ENCODE measurements around the gene USF1.
"Not testable (repeated sequence)": the region's sequence is repeated elsewhere in the genome, so short reads cannot be mapped to it uniquely, and the experiment has no call there.

USF1 gene

GRCh38 chr1:161054805-161055204, 9.0 kb upstream of the USF1 start:
- DNase-seq: no peak
- intact Hi-C loops (cut with DNase I): no loop called here

GRCh38 chr1:161054232-161054631, 8.5 kb upstream of the USF1 start:
- intact Hi-C loops (cut with DNase I): no loop called here
- DNase-seq: no peak

GRCh38 chr1:161052899-161053298, 7.1 kb upstream of the USF1 start:
- DNase-seq: no peak
- intact Hi-C loops (cut with DNase I): no loop called here

- no peak for DNase-seq
- intact Hi-C loops (cut with DNase I): no loop called here
Measured at GRCh38 chr1:161051219-161051618, 5.4 kb upstream of the USF1 start.

GRCh38 chr1:161048949-161049722, 3.4 kb upstream of the USF1 start:
- intact Hi-C loops (cut with DNase I): loop anchor here (5.0 kb wide), 1 partner anchor 83 kb away; the partner anchor contains the start of gene DEDD
- no peak for DNase-seq

GRCh38 chr1:161047436-161048420, 2.0 kb upstream of the USF1 start:
- intact Hi-C loops (cut with DNase I): loop anchor here (5.0 kb wide), 1 partner anchor 85 kb away; the partner anchor contains the start of gene DEDD
- DNase-seq: no peak

- DNase-seq: no peak
- intact Hi-C loops (cut with DNase I): loop anchor here (5.0 kb wide), 1 partner anchor 86 kb away; the partner anchor contains the start of gene DEDD
Measured at GRCh38 chr1:161046605-161047228, 940 bp upstream of the USF1 start.

GRCh38 chr1:161044908-161045735, 655 bp downstream of the USF1 start:
- peak; percentile 28 to 81 (median 62) for DNase-seq
- intact Hi-C loops (cut with DNase I): loop anchor here (2.0 to 5.0 kb wide), 2 partner anchors 52 to 87 kb away; partner anchors contain the start of gene DEDD

- DNase-seq: no peak
- intact Hi-C loops (cut with DNase I): loop anchor here (2.0 kb wide), 1 partner anchor 52 kb away; no protein-coding TSS in a partner anchor
Measured at GRCh38 chr1:161044535-161044907, 1.3 kb downstream of the USF1 start.

- intact Hi-C loops (cut with DNase I): no loop called here
- DNase-seq: no peak
Measured at GRCh38 chr1:161039546-161039945, 6.2 kb downstream of the USF1 start.

- no peak for DNase-seq
- intact Hi-C loops (cut with DNase I): no loop called here
Measured at GRCh38 chr1:161039154-161039545, 6.6 kb downstream of the USF1 start.

- peak in 41 of 42 donors; percentile 45 to 86 (median 71) for DNase-seq
- intact Hi-C loops (cut with DNase I): no loop called here
Measured at GRCh38 chr1:161038523-161039153, 7.1 kb downstream of the USF1 start, which contains the start of gene TSTD1. Gene TSTD1, minus strand, starts transcription at chr1:161038964. Its CDS starts 75 bp downstream, at chr1:161038889.

- intact Hi-C loops (cut with DNase I): no loop called here
- DNase-seq: no peak
Measured at GRCh38 chr1:161037661-161038522, 7.9 kb downstream of the USF1 start.

GRCh38 chr1:161033751-161034150, 12.0 kb downstream of the USF1 start:
- intact Hi-C loops (cut with DNase I): no loop called here

GRCh38 chr1:161032409-161032808, 13.4 kb downstream of the USF1 start:
- intact Hi-C loops (cut with DNase I): no loop called here

More at GRCh38 chr1:161033751-161034150, 12.0 kb downstream of the USF1 start:
- no peak for DNase-seq

GRCh38 chr1:161031874-161032273, 13.9 kb downstream of the USF1 start:
- no peak for DNase-seq
- intact Hi-C loops (cut with DNase I): no loop called here

More at GRCh38 chr1:161032409-161032808, 13.4 kb downstream of the USF1 start:
- no peak for DNase-seq

- intact Hi-C loops (cut with DNase I); DNase-seq: not testable (repeated sequence)
Measured at GRCh38 chr1:161029466-161029865, 16.3 kb downstream of the USF1 start.

All from head of caudate nucleus (tissue), 42 donors.